Endometrium (tissue), 2 donors: ENCODE data around the gene HSFX2.
"Not testable (repeated sequence)": the region's sequence is repeated elsewhere in the genome, so short reads cannot be mapped to it uniquely, and the experiment has no call there.

ENCODE experiments used
- FAIRE-seq: peaks from 2 replicates; lab custom pipeline; 2012; peaks lifted over from hg19 to GRCh38; lab: Jason Lieb, UNC
- donor health status: control.
- donor health status: control.

Gene HSFX2

DNA sequence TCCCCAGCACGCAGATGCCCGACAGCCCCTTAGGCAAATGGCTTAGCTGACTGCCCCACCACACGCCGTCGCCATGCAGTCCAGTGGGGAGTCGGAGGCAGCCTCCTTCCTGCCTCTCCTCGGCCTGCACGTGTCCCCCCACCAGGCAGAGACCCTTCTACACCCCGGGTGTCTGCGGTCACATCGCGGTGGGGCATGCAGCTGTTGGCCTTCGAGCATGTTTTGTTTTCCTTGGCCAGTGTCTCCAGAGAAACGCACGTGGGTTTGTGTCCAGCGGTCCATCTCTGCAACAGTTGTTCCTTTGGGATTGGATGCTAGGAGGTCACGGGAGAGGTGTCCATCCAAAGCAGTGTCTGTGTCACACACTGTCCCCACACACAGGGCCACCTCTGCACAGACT is at the start of gene HSFX2:
Gene HSFX2 (minus strand): TSS at position 101 of the 400 bp plus-strand sequence. CDS start 614 bp downstream, outside the sequence.
- not testable (repeated sequence) for FAIRE-seq

- no peak for FAIRE-seq
These were observed 48.4 kb upstream of the HSFX2 start for GRCh38 chrX:149643496-149643895.

DNA sequence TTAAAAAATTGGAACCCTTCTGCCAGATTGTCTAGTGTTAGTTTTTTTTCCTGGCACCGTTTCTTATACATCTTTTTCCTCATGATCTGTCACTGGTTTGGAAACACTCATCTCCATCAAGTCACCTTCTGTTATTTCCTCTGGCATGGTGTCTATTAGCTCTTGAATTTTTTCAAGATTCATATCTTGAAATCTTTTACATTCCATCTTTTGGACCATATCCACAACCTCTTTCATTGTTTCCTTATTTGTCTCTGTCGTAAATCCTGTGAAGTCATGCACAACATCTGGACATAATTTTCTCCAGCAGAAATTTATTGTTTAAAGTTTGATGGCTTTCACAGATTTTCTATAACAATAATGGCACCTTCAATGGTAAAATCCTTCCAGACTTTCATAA is 46.7 kb upstream of the HSFX2 start:
- FAIRE-seq, result no peak

GRCh38 chrX:149641432-149641831 is 46.3 kb upstream of the HSFX2 start:
- FAIRE-seq, result no peak

DNA sequence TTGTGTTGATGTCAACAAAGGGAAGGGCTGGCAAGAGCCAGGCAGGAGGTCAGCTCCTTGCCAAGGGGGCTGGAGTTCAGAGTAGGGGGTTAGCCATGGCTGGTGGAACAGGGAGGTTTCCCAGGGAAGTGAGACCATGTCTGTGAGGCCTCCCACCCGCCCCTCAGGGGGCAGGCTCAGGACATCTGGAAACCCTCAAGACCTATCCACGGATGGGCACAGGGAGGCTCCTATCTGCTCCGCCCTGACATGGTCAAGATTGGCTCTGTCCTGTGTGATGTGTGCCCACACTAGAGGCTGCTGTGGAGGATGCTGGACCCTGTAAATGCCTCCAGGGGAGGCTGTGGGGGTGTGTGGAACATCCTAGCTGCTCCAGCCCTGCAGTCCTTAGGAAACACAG is 44.5 kb upstream of the HSFX2 start:
- no peak for FAIRE-seq

- FAIRE-seq, result no peak
These were observed 43.7 kb upstream of the HSFX2 start for GRCh38 chrX:149638860-149639259.

DNA sequence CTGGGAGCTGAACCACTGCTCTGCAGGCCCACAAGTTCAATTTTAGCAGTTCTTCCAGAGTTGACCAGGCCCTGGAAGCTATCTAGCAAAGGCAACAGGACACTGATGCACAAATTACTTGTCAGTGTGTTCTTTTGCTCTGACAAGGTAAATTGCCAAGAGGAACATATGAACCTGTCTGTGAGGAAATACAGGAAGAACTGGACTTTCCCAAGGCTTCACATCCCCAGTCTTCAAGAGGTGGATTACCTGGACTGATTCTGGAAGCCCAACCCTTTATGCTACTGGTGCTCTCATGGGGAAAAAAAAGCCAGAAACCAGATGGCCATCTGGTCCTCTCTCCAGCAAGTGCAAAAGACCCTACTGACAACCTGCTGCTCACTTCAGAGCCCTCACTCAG is 38.4 kb upstream of the HSFX2 start:
- FAIRE-seq, result no peak

DNA sequence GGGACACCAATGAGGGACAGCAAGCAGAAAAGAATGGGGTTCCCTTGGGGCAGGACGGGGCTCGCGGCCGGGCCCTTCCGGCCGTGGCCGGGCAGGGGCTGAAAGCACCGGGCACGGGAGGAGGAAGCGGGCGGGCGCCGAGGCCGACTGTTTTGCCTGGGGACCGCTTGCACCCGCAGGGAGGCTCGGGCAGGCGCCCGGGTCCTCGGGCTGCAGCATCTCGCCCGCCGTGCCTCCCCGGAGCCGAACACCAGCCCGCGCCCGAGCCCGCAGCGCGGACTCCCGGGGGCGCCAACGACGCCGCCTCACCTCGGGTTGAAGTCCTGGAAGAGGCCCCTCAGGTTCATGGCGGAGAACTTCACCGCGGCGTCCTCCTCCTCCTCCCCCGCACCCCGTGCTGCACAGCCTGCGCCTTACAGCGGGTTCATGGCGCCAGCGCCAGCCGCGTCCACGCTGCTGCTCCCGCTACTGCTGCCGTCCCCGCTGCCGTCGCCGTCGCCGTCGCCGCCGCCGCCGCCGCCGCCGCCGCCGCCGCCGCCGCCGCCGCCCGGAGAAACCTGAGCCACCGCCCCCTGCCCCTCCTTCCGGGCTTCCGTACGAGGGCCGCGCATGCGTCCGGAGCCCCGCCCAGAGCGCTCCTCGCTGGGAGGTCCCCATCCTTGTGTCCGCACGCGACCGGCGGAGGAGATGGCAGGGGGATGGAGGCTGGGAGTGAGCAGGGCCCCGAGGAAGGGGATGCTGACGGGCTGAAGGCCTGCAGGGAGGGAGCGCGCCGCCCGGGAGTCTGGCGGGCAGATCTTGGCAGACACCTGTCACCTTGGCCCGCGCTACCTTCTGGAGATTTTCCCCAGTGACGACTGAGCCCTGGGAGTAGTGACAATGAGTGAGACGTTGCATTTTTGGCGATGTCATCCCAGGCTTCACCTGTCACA is 36.4 kb upstream of the HSFX2 start, which contains the start of gene TMEM185A:
Gene TMEM185A (minus strand): TSS at position 559 of the 932 bp plus-strand sequence. CDS start 212 bp downstream, at position 347.
- no peak for FAIRE-seq

- no peak for FAIRE-seq
These were observed 35.6 kb upstream of the HSFX2 start for GRCh38 chrX:149630681-149631233.

- no peak for FAIRE-seq
These were observed 34.7 kb upstream of the HSFX2 start for GRCh38 chrX:149629730-149630387.

GRCh38 chrX:149628768-149629167 is 33.7 kb upstream of the HSFX2 start:
- FAIRE-seq, result no peak

DNA sequence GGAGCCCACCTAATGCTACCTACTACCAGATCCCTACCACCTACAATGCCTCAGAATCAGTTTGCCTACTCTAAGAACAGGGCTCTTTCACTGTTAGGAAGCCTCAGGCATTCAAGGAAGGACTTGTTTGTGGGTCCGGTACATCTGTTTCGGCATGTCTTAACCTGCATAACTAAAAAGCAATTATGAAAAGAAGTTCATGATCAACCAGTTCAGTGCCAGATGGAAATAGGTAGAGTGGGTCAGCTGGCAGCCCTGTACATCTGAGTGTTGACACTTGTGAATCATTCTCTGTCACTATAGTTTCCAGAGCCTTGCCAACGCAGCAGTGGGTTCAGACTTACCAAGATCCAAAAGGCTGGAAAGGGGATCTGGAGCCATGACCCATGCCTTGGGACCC is 33.2 kb upstream of the HSFX2 start:
- no peak for FAIRE-seq

- not testable (repeated sequence) for FAIRE-seq
These were observed 31.7 kb upstream of the HSFX2 start for GRCh38 chrX:149626829-149627228.

DNA sequence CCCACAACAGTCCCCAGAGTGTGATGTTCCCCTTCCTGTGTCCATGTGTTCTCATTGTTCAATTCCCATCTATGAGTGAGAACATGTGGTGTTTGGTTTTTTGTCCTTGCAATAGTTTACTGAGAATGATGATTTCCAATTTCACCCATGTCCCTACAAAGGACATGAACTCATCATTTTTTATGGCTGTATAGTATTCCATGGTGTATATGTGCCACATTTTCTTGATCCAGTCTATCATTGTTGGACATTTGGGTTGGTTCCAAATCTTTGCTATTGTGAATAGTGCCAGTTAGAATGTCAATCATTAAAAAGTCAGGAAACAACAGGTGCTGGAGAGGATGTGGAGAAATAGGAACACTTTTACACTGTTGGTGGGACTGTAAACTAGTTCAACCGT is 24.5 kb upstream of the HSFX2 start:
- not testable (repeated sequence) for FAIRE-seq

DNA sequence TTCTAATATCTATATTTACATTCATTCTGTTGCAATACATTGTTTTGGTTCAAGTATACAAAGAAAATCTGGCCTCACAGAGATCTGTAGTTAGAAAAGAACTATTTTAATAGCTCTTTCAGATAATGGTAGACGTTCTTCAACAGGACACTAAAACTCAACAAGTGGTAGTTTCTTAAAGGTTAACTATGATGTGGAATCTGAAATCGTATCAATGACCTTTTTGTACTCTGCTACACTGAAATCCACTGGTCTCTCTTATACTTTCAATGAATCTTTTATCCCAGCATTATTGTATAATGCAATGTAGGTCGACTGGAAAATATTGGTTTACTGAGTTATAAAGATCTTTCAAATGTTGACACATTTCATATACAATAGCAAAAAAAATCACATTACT is 23.8 kb upstream of the HSFX2 start:
- FAIRE-seq, result no peak

GRCh38 chrX:149611623-149612175 is 16.6 kb upstream of the HSFX2 start:
- FAIRE-seq, result no peak

- FAIRE-seq, result no peak
These were observed 15.4 kb upstream of the HSFX2 start for GRCh38 chrX:149610511-149610910.

DNA sequence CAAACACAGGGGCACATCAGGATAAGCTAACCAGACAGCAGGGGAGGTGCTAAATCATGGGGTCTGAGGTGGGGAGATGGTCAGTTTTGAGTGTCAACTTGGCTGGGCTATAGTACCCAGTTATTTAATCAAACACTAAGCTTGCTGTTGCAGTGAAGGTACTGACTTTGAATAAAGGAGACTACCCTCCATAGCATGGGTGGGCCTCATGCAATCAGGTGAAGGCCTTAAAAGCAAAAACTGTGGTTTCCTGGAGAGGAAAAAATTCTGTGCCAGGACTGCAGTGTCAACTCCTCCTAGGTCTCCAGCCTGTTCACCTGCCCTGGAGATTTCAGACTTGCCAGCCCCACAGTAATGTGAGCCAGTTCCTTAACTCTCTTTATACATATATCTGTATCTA is 12.6 kb upstream of the HSFX2 start:
- FAIRE-seq, result no peak

- FAIRE-seq, result not testable (repeated sequence)
These were observed 10.3 kb upstream of the HSFX2 start for GRCh38 chrX:149605248-149605885.

GRCh38 chrX:149598603-149599002 is 3.5 kb upstream of the HSFX2 start:
- FAIRE-seq, result not testable (repeated sequence)

GRCh38 chrX:149595943-149596342 is 829 bp upstream of the HSFX2 start:
- FAIRE-seq, result not testable (repeated sequence)

DNA sequence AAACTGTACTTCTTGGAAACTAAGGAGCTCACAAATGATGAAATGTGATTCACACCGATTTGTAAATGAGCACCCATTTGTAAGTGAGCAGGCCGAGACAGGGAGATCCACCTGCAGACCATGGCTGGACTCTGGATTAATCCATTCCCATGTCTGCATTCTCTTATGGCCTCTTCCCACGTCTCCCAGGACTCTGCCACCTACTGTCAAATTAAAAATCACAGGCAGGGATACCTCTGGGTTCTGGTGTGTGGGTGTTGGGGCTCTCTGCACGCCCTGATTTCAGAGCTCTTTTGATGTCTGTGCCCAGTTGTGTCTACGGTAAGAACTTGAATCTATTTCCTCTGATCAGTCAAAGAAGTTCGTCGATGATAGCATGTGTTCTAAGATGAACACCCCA is 4.1 kb downstream of the HSFX2 start:
- FAIRE-seq, result not testable (repeated sequence)
